Measurements from ENCODE around the gene BNC1.
"Not testable (repeated sequence)": the region's sequence is repeated elsewhere in the genome, so short reads cannot be mapped to it uniquely, and the experiment has no call there.

The BNC1 gene

GRCh38 chr15:83295417-83295816 is 11.0 kb upstream of the BNC1 start:
- FAIRE-seq, result no peak

GRCh38 chr15:83293201-83293600 is 8.7 kb upstream of the BNC1 start:
- FAIRE-seq (no peak), DNase-seq (ENCODE audit: insufficient read length, low spot score) (no peak)

More at GRCh38 chr15:83295417-83295816, 11.0 kb upstream of the BNC1 start:
- DNase-seq (ENCODE audit: insufficient read length, low spot score), result no peak

GRCh38 chr15:83292317-83292716 is 7.9 kb upstream of the BNC1 start:
- FAIRE-seq (no peak), DNase-seq (ENCODE audit: insufficient read length, low spot score) (no peak)

GRCh38 chr15:83290236-83290635 is 5.8 kb upstream of the BNC1 start:
- DNase-seq (ENCODE audit: insufficient read length, low spot score), result no peak
- FAIRE-seq, result no peak

- DNase-seq (ENCODE audit: insufficient read length, low spot score) (no peak), FAIRE-seq (no peak)
These were observed 4.7 kb upstream of the BNC1 start for GRCh38 chr15:83289160-83289559.

GRCh38 chr15:83288381-83288801 is 3.9 kb upstream of the BNC1 start:
- DNase-seq (ENCODE audit: insufficient read length, low spot score) (no peak), FAIRE-seq (no peak)

GRCh38 chr15:83287541-83288027 is 3.1 kb upstream of the BNC1 start:
- DNase-seq (ENCODE audit: insufficient read length, low spot score) (peak; percentile 61), FAIRE-seq (peak; percentile 69)

- FAIRE-seq, result peak; percentile 76
- peak; percentile 68 for DNase-seq (ENCODE audit: insufficient read length, low spot score)
These were observed 1.6 kb upstream of the BNC1 start for GRCh38 chr15:83285979-83286553.

GRCh38 chr15:83285284-83285978 is 967 bp upstream of the BNC1 start:
- FAIRE-seq (no peak), DNase-seq (ENCODE audit: insufficient read length, low spot score) (no peak)

- no peak for FAIRE-seq
- no peak for DNase-seq (ENCODE audit: insufficient read length, low spot score)
These were observed 478 bp downstream of the BNC1 start for GRCh38 chr15:83283813-83284558.

GRCh38 chr15:83283138-83283812 is 1.2 kb downstream of the BNC1 start:
- no peak for FAIRE-seq

GRCh38 chr15:83282776-83283137 is 1.7 kb downstream of the BNC1 start:
- DNase-seq (ENCODE audit: insufficient read length, low spot score) (peak; percentile 28), FAIRE-seq (no peak)

More at GRCh38 chr15:83283138-83283812, 1.2 kb downstream of the BNC1 start:
- DNase-seq (ENCODE audit: insufficient read length, low spot score), result no peak

GRCh38 chr15:83282141-83282540 is 2.3 kb downstream of the BNC1 start:
- no peak for FAIRE-seq

GRCh38 chr15:83278191-83278590 is 6.3 kb downstream of the BNC1 start:
- DNase-seq (ENCODE audit: insufficient read length, low spot score), result peak; percentile 24
- FAIRE-seq, result no peak

More at GRCh38 chr15:83282141-83282540, 2.3 kb downstream of the BNC1 start:
- DNase-seq (ENCODE audit: insufficient read length, low spot score), result no peak

- FAIRE-seq, result no peak
These were observed 7.8 kb downstream of the BNC1 start for GRCh38 chr15:83276661-83277060.

GRCh38 chr15:83275412-83275811 is 9.1 kb downstream of the BNC1 start:
- DNase-seq (ENCODE audit: insufficient read length, low spot score) (peak; percentile 25), FAIRE-seq (no peak)

More at GRCh38 chr15:83276661-83277060, 7.8 kb downstream of the BNC1 start:
- DNase-seq (ENCODE audit: insufficient read length, low spot score), result no peak

- DNase-seq (ENCODE audit: insufficient read length, low spot score) (no peak), FAIRE-seq (no peak)
These were observed 14.3 kb downstream of the BNC1 start for GRCh38 chr15:83270176-83270575.

GRCh38 chr15:83268147-83268546 is 16.3 kb downstream of the BNC1 start:
- FAIRE-seq (no peak), DNase-seq (ENCODE audit: insufficient read length, low spot score) (no peak)

GRCh38 chr15:83262594-83263315 is 21.7 kb downstream of the BNC1 start:
- DNase-seq (ENCODE audit: insufficient read length, low spot score) (no peak), FAIRE-seq (no peak)

GRCh38 chr15:83262181-83262580 is 22.3 kb downstream of the BNC1 start:
- DNase-seq (ENCODE audit: insufficient read length, low spot score); FAIRE-seq: not testable (repeated sequence)
